Activated B cell treated with CpG ODN at 0.5 μM for 24 hours (primary cell): ENCODE data around the gene PADI1. TPM values are rescaled to one million over a fixed set of nuclear protein-coding genes. Genes with fewer than 3 reads are reported as not detected.

ENCODE experiments used
- ATAC-seq: fragments of 200-7000 bp; cut with Tn5 transposase; one replicate; pipeline ENCODE4 v1.10.0; 2021; ENCODE audit warnings: low read depth, mild to moderate bottlenecking, moderate library complexity
- CTCF ChIA-PET: fragments of 350-600 bp; sonication (Branson Sonifier 250); formaldehyde crosslinking; loops from one replicate; lab custom pipeline; 2021; ENCODE audit warnings: antibody characterized with exemption; lab: Charles Lee
- POLR2A ChIA-PET: fragments of 350-600 bp; sonication (Branson Sonifier 250); formaldehyde crosslinking; loops from one replicate; lab custom pipeline; 2021; ENCODE audit warnings: antibody characterized with exemption; lab: Charles Lee
- DNase-seq: peaks from one replicate; pipeline ENCODE4 v3.0.0; 2022
- H3K27ac Mint-ChIP-seq: one replicate; pipeline ENCODE4 v1.8.0; 2020; ENCODE audit warnings: mixed read lengths
- H3K27me3 Mint-ChIP-seq: one replicate; pipeline ENCODE4 v1.8.0; 2021; ENCODE audit warnings: mixed read lengths
- H3K36me3 Mint-ChIP-seq: one replicate; pipeline ENCODE4 v1.8.0; 2021; ENCODE audit warnings: low read depth, mixed read lengths
- H3K4me1 Mint-ChIP-seq: one replicate; pipeline ENCODE4 v1.8.0; 2021; ENCODE audit warnings: mixed read lengths
- H3K4me3 Mint-ChIP-seq: one replicate; pipeline ENCODE4 v1.8.0; 2020; ENCODE audit warnings: mild to moderate bottlenecking, mixed read lengths
- H3K9me3 Mint-ChIP-seq: one replicate; pipeline ENCODE4 v1.8.0; 2020; ENCODE audit warnings: mixed read lengths
- CTCF ChIP-seq: fragments of 200-600 bp; IDR thresholded peaks from one replicate; pipeline ENCODE4 v1.8.0; 2022; ENCODE audit warnings: antibody characterized with exemption, mild to moderate bottlenecking
- intact Hi-C: fragments of 100-400 bp; cut with micrococcal nuclease; formaldehyde crosslinking; loops from one replicate; pipeline ENCODE4 v1.15.1; 2024
- total RNA-seq: library from RNA; stranded (reverse); gene quantifications from 2 replicates; pipeline ENCODE4 v1.2.3, GENCODE V29; 2022

Gene PADI1
- total RNA-seq, 1 donor from 2014 or later, result not detected

- Mint-ChIP-seq H3K27me3 (no peaks in the 10 kb centered on the region), H3K9me3 (no peaks in the 10 kb centered on the region), H3K4me1 (peaks cover 2% of the 10 kb centered on the region), H3K27ac (no peak overlapping the region), H3K4me3 (no peak overlapping the region), H3K36me3 (no peaks in the 10 kb centered on the region)
- DNase-seq, result peak; percentile 10
- TF ChIP-seq CTCF, result no peak
- ChIA-PET POLR2A (interaction anchor here (1.0 to 1.3 kb wide), 2 partner anchors 8 to 9 kb away, joined by 3 read pairs; no protein-coding TSS in a partner anchor), CTCF (no interaction called here)
- no peak for ATAC-seq
- intact Hi-C loops, result no loop called here
Observed at GRCh38 chr1:17198476-17199258, 6.3 kb upstream of the PADI1 start.

GRCh38 chr1:17199267-17200044, 5.5 kb upstream of the PADI1 start:
- no peak for ATAC-seq
- Mint-ChIP-seq H3K27ac (no peak overlapping the region), H3K4me3 (no peak overlapping the region), H3K36me3 (no peaks in the 10 kb centered on the region), H3K27me3 (no peaks in the 10 kb centered on the region), H3K9me3 (no peaks in the 10 kb centered on the region), H3K4me1 (peaks cover 2% of the 10 kb centered on the region)
- ChIA-PET POLR2A (interaction anchor here (1.3 kb wide), 1 partner anchor 8 kb away, joined by 3 read pairs; no protein-coding TSS in a partner anchor), CTCF (no interaction called here)
- intact Hi-C loops, result no loop called here
- no peak for TF ChIP-seq CTCF
- peak; percentile 9 for DNase-seq

- Mint-ChIP-seq H3K27ac (no peak overlapping the region), H3K36me3 (no peaks in the 10 kb centered on the region), H3K4me1 (peaks cover 2% of the 10 kb centered on the region), H3K27me3 (no peaks in the 10 kb centered on the region), H3K4me3 (no peak overlapping the region), H3K9me3 (no peaks in the 10 kb centered on the region)
- POLR2A ChIA-PET, result interaction anchor here (1.3 kb wide), 1 partner anchor 7 kb away, joined by 3 read pairs; no protein-coding TSS in a partner anchor
- CTCF ChIA-PET, result no interaction called here
- intact Hi-C loops, result no loop called here
- ATAC-seq, result no peak
- no peak for DNase-seq
- TF ChIP-seq CTCF, result no peak
Observed at GRCh38 chr1:17200246-17200645, 4.7 kb upstream of the PADI1 start.

- TF ChIP-seq CTCF, result no peak
Observed at GRCh38 chr1:17200756-17201155, 4.2 kb upstream of the PADI1 start.

More at GRCh38 chr1:17200756-17201155, 4.2 kb upstream of the PADI1 start:
- CTCF ChIA-PET, result no interaction called here
- ATAC-seq (no peak), DNase-seq (no peak)
- no peak overlapping the region for H3K4me3 Mint-ChIP-seq
- H3K4me1 Mint-ChIP-seq, result peaks cover 2% of the 10 kb centered on the region
- no peaks in the 10 kb centered on the region for H3K27me3 Mint-ChIP-seq
- no peaks in the 10 kb centered on the region for H3K9me3 Mint-ChIP-seq
- POLR2A ChIA-PET, result no interaction called here
- H3K36me3 Mint-ChIP-seq, result no peaks in the 10 kb centered on the region
- no peak overlapping the region for H3K27ac Mint-ChIP-seq
- intact Hi-C loops, result no loop called here
